Mammary epithelial cell (primary cell): ENCODE measurements around the gene LIN7B.

ENCODE experiments used
- CTCF ChIP-seq, 2 donors: IDR thresholded peaks in 1 of 2; conservative IDR thresholded peaks in 1 of 2; 2 replicates each; pipeline ENCODE4 v1.5.1; 2011 to 2012; ENCODE audit warnings: inconsistent platforms in 2 of 2, low read length in 2 of 2, mild to moderate bottlenecking in 2 of 2, control low read depth in 1 of 2, low read depth in 1 of 2; ENCODE audit not compliant: insufficient read depth in 1 of 2; ENCODE audit errors: extremely low read depth in 1 of 2
- EZH2 ChIP-seq: IDR thresholded peaks from 2 replicates; pipeline ENCODE4 v1.6.1; 2012; ENCODE audit warnings: low read length, inconsistent platforms, borderline replicate concordance

- no peak for TF ChIP-seq CTCF (conservative IDR thresholded peaks at IDR 0.05 in 1 of 2, IDR thresholded peaks at IDR 0.05 in 1 of 2; ENCODE audit: extremely low read depth in 1 of 2, insufficient read depth in 1 of 2, low read depth in 1 of 2, low read length in 2 of 2)
- TF ChIP-seq EZH2 = no peak
These were observed 43.5 kb downstream of the LIN7B start, which contains the start of gene TRPM4 for GRCh38 chr19:49157445-49158224.
